ENCODE data around the gene ZRANB1. TPM values are rescaled to one million over a fixed set of nuclear protein-coding genes. Genes with fewer than 3 reads are reported as not detected.

Gene ZRANB1
- total RNA-seq, 1 donor from 2014 or later = 21.8 TPM

DNA sequence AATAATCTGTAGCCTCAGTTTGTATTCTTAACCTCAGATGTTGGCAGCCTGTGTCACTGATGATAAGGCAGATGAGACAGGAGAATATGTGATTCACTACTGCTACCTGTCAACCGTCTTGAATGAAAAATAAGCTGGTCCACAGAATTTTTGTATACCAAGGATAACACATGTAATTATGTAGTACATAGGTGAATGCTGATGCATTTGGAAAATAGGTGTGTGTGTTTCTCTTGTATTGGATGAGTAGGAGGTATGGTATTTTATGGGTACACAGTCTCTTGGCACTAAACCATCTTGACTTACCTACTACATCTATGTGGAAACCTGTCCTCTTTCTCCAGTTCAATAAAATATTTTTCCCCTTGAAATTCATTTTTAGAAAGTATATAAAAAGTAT, 20.7 kb upstream of the ZRANB1 start:
- peaks cover 3% of the 10 kb centered on the region for H3K27me3 Mint-ChIP-seq (ENCODE audit: insufficient read depth, low read depth)
- DNase-seq (ENCODE audit: low spot score) = no peak
- H3K36me3 Mint-ChIP-seq = peaks cover 15% of the 10 kb centered on the region
- Histone ChIP-seq H3K36me3 (no peaks in the 10 kb centered on the region), H4K20me1 (ENCODE audit: low read depth) (peaks cover 63% of the 10 kb centered on the region), H3K4me1 (no peaks in the 10 kb centered on the region), H2AFZ (replicated peaks) (no peak overlapping the region), H3K4me3 (no peak overlapping the region), H3K9me3 (ENCODE audit: low read depth) (no peaks in the 10 kb centered on the region), H3K27ac (no peak overlapping the region), H3K4me2 (no peak overlapping the region), H3K79me2 (ENCODE audit: low read depth) (peaks cover 92% of the 10 kb centered on the region), H3K9ac (no peak overlapping the region), H3K27me3 (no peaks in the 10 kb centered on the region), H3F3A (ENCODE audit: low read depth) (peaks cover 13% of the 10 kb centered on the region)
- H3K4me3 Mint-ChIP-seq = no peak overlapping the region
- no peak overlapping the region for H3K27ac Mint-ChIP-seq
- H3K4me1 Mint-ChIP-seq = peaks cover 19% of the 10 kb centered on the region
- no peaks in the 10 kb centered on the region for H3K9me3 Mint-ChIP-seq
- TF ChIP-seq, protein P1, sequence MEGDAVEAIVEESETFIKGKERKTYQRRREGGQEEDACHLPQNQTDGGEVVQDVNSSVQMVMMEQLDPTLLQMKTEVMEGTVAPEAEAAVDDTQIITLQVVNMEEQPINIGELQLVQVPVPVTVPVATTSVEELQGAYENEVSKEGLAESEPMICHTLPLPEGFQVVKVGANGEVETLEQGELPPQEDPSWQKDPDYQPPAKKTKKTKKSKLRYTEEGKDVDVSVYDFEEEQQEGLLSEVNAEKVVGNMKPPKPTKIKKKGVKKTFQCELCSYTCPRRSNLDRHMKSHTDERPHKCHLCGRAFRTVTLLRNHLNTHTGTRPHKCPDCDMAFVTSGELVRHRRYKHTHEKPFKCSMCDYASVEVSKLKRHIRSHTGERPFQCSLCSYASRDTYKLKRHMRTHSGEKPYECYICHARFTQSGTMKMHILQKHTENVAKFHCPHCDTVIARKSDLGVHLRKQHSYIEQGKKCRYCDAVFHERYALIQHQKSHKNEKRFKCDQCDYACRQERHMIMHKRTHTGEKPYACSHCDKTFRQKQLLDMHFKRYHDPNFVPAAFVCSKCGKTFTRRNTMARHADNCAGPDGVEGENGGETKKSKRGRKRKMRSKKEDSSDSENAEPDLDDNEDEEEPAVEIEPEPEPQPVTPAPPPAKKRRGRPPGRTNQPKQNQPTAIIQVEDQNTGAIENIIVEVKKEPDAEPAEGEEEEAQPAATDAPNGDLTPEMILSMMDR (IDR thresholded peaks at IDR 0.05) = no peak
- no peak for TF ChIP-seq EZH2 (IDR thresholded peaks at IDR 0.05)

DNA sequence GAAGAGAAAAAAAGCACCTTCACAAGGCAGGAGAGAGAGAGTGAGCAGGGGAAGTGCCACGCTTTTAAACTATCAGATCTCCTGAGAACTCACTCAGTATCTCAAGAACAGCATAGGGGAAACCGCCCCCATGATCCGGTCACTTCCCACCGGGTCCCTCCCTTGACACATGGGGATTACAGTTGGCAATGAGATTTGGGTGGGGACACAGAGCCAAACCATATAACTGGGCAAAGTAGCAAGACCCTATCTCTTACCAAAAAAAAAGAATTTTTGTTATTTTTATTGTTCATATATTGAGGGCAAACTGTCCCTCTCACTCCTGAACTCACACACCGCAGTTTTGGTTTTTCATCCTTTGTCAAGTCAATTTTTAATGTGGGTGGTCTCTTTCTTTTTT, 18.2 kb upstream of the ZRANB1 start:
- Histone ChIP-seq H3K79me2 (ENCODE audit: low read depth) (peaks cover 100% of the 10 kb centered on the region), H3K9ac (no peak overlapping the region), H3K4me3 (no peak overlapping the region), H3K27me3 (no peaks in the 10 kb centered on the region), H4K20me1 (ENCODE audit: low read depth) (peaks cover 63% of the 10 kb centered on the region), H3K27ac (no peak overlapping the region), H3K4me2 (no peak overlapping the region), H3K4me1 (no peaks in the 10 kb centered on the region), H3K36me3 (no peaks in the 10 kb centered on the region), H3F3A (ENCODE audit: low read depth) (no peaks in the 10 kb centered on the region), H2AFZ (replicated peaks) (no peak overlapping the region), H3K9me3 (ENCODE audit: low read depth) (no peaks in the 10 kb centered on the region)
- peaks cover 9% of the 10 kb centered on the region for H3K4me1 Mint-ChIP-seq
- H3K4me3 Mint-ChIP-seq = no peak overlapping the region
- no peak overlapping the region for H3K27ac Mint-ChIP-seq
- TF ChIP-seq EZH2phosphoT487 (IDR thresholded peaks at IDR 0.05) (no peak), EZH2 (IDR thresholded peaks at IDR 0.05) (no peak)
- TF ChIP-seq, protein P1 (IDR thresholded peaks at IDR 0.05) = no peak
- H3K9me3 Mint-ChIP-seq = peaks cover 6% of the 10 kb centered on the region
- peaks cover 2% of the 10 kb centered on the region for H3K27me3 Mint-ChIP-seq (ENCODE audit: insufficient read depth, low read depth)
- H3K36me3 Mint-ChIP-seq = peaks cover 28% of the 10 kb centered on the region
- DNase-seq (ENCODE audit: low spot score) = no peak

DNA sequence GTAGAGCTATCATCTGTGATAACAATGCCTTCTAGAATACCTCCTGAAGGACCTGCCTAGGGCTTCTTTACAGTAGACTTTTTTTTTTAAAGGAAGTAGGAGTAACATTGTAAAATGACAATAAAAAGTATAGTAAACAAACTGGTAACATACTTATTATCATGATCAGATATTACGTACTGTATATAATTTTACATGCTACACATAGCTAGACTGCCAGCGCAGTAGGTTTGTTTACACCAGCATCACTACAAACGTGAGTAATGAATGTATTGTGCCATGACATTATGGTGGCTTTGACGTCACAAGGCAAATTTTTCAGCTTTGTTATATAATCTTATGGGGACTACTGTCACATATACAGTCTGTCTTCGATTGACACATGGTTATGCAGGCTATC, 15.4 kb upstream of the ZRANB1 start:
- H3K27me3 Mint-ChIP-seq (ENCODE audit: insufficient read depth, low read depth) = no peaks in the 10 kb centered on the region
- H3K36me3 ChIP-seq = no peaks in the 10 kb centered on the region
- H3K4me1 Mint-ChIP-seq = no peaks in the 10 kb centered on the region
- H3K4me3 ChIP-seq = no peak overlapping the region
- DNase-seq (ENCODE audit: low spot score) = no peak
- no peak overlapping the region for H3K9ac ChIP-seq
- no peak overlapping the region for H3K27ac Mint-ChIP-seq
- TF ChIP-seq, protein P1 (IDR thresholded peaks at IDR 0.05) = no peak
- TF ChIP-seq EZH2phosphoT487 (IDR thresholded peaks at IDR 0.05) (no peak), EZH2 (IDR thresholded peaks at IDR 0.05) (no peak)
- H3K4me1 ChIP-seq = no peaks in the 10 kb centered on the region
- H3K36me3 Mint-ChIP-seq = peaks cover 37% of the 10 kb centered on the region
- H3K9me3 Mint-ChIP-seq = peaks cover 15% of the 10 kb centered on the region
- H3K79me2 ChIP-seq (ENCODE audit: low read depth) = peaks cover 100% of the 10 kb centered on the region
- no peak overlapping the region for H2AFZ ChIP-seq (replicated peaks)
- no peak overlapping the region for H3K27ac ChIP-seq
- H3K4me3 Mint-ChIP-seq = no peak overlapping the region
- peaks cover 42% of the 10 kb centered on the region for H4K20me1 ChIP-seq (ENCODE audit: low read depth)
- H3F3A ChIP-seq (ENCODE audit: low read depth) = no peaks in the 10 kb centered on the region
- no peak overlapping the region for H3K4me2 ChIP-seq
- H3K27me3 ChIP-seq = no peaks in the 10 kb centered on the region
- H3K9me3 ChIP-seq (ENCODE audit: low read depth) = no peaks in the 10 kb centered on the region

All from neural progenitor cell (in vitro differentiated cells).